H1 (cell line): ENCODE results near the gene GNS. TPM values are rescaled to one million over a fixed set of nuclear protein-coding genes. Genes with fewer than 3 reads are reported as not detected.

Source experiments
- CTCF ChIA-PET: fragments of 300-600 bp; sonication (Branson Sonifier 250); formaldehyde crosslinking; loops from one replicate; lab custom pipeline; 2021; ENCODE audit not compliant: partially characterized antibody; lab: Charles Lee
- POLR2A ChIA-PET: fragments of 300-600 bp; sonication (Branson Sonifier 250); formaldehyde crosslinking; loops from one replicate; lab custom pipeline; 2021; ENCODE audit warnings: inconsistent platforms; ENCODE audit not compliant: partially characterized antibody; lab: Charles Lee
- DNase-seq, 2 experiments: peaks; one replicate each; pipeline versions ENCODE4 v3.0.0 to v3.0.0-alpha.2; 2010 to 2022; ENCODE audit warnings: low spot score in 2 of 2, low read depth in 1 of 2, mixed read lengths in 1 of 2
- FAIRE-seq: peaks from 2 replicates; lab custom pipeline; 2011; peaks lifted over from hg19 to GRCh38; lab: Jason Lieb, UNC
- H2AFZ ChIP-seq: 2 replicates; pipeline ENCODE4 v1.8.1; 2012; ENCODE audit warnings: low read length, inconsistent platforms
- H2AK5ac ChIP-seq: 2 replicates; pipeline ENCODE4 v1.6.1; 2013; ENCODE audit warnings: low read depth, low read length
- H2BK120ac ChIP-seq: replicated peaks from 2 replicates; pipeline ENCODE3; 2013; ENCODE audit warnings: low read depth, low read length, inconsistent platforms
- H2BK12ac ChIP-seq: 2 replicates; pipeline ENCODE4 v1.6.1; 2013; ENCODE audit warnings: low read depth, low read length
- H2BK15ac ChIP-seq: 2 replicates; pipeline ENCODE4 v1.6.1; 2013; ENCODE audit warnings: low read length
- H2BK20ac ChIP-seq: 2 replicates; pipeline ENCODE4 v1.6.1; 2013; ENCODE audit warnings: low read length
- H2BK5ac ChIP-seq: 2 replicates; pipeline ENCODE4 v1.6.1; 2013; ENCODE audit warnings: low read depth, low read length
- H3K14ac ChIP-seq: 2 replicates; pipeline ENCODE4 v1.6.1; 2013; ENCODE audit warnings: inconsistent platforms; ENCODE audit not compliant: insufficient read length
- H3K18ac ChIP-seq: 2 replicates; pipeline ENCODE4 v1.6.1; 2013; ENCODE audit warnings: low read length; ENCODE audit errors: extremely low read depth
- H3K23ac ChIP-seq: 2 replicates; pipeline ENCODE4 v1.6.1; 2013; ENCODE audit warnings: inconsistent platforms; ENCODE audit not compliant: insufficient read length
- H3K23me2 ChIP-seq: 2 replicates; pipeline ENCODE4 v1.6.1; 2013; ENCODE audit warnings: low read depth, low read length
- H3K27ac ChIP-seq: 2 replicates; pipeline ENCODE4 v1.6.1; 2011; ENCODE audit warnings: low read depth, low read length, inconsistent platforms
- H3K27me3 ChIP-seq, 4 experiments: replicated peaks in 1 of 4; 1 replicate in 1 of 4; 2 replicates in 3 of 4; pipeline versions ENCODE4 v1.6.1 to v1.8.1; 2011 to 2013; ENCODE audit warnings: low read length in 3 of 4, mild to moderate bottlenecking in 3 of 4, inconsistent platforms in 2 of 4, mixed read lengths in 2 of 4, moderate library complexity in 1 of 4; ENCODE audit not compliant: control insufficient read depth in 3 of 4, insufficient read depth in 3 of 4; ENCODE audit errors: extremely low read depth in 1 of 4
- H3K36me3 ChIP-seq, 4 experiments: 2 replicates each; pipeline versions ENCODE4 v1.6.1 to v1.8.1; 2011 to 2013; ENCODE audit warnings: mild to moderate bottlenecking in 4 of 4, low read length in 3 of 4, moderate library complexity in 2 of 4, control low read depth in 1 of 4, inconsistent platforms in 1 of 4; ENCODE audit not compliant: insufficient read depth in 4 of 4, control insufficient read depth in 2 of 4
- H3K4ac ChIP-seq: replicated peaks from 2 replicates; pipeline ENCODE3; 2013; ENCODE audit warnings: low read length, low read depth, mixed read lengths, inconsistent platforms; ENCODE audit not compliant: insufficient read length
- H3K4me1 ChIP-seq, 4 experiments: replicated peaks in 1 of 4; 1 replicate in 1 of 4; 2 replicates in 3 of 4; pipeline versions ENCODE4 v1.6.1 to v1.8.1; 2011 to 2013; ENCODE audit warnings: low read length in 3 of 4, inconsistent platforms in 2 of 4, mixed read lengths in 1 of 4; ENCODE audit not compliant: insufficient read depth in 4 of 4, control insufficient read depth in 3 of 4
- H3K4me2 ChIP-seq, 2 experiments: 2 replicates each; pipeline versions ENCODE4 v1.6.1 to v1.8.1; 2011 to 2013; ENCODE audit warnings: low read depth in 2 of 2, low read length in 2 of 2, control low read depth in 1 of 2, inconsistent platforms in 1 of 2, mild to moderate bottlenecking in 1 of 2; ENCODE audit not compliant: insufficient read depth in 1 of 2
- H3K4me3 ChIP-seq, 4 experiments: fragments of 200-600, 300-600 bp in 1 of 4; sonication (generic), shearing (Covaris generic), sonication (Bioruptor Twin) in 1 of 4; 2 replicates each; pipeline versions ENCODE4 v1.5.1 to v1.8.1; 2011 to 2016; ENCODE audit warnings: low read length in 4 of 4, low read depth in 3 of 4, control low read depth in 2 of 4, inconsistent platforms in 2 of 4, mild to moderate bottlenecking in 2 of 4, mixed read lengths in 1 of 4, moderate library complexity in 1 of 4; ENCODE audit not compliant: insufficient read depth in 2 of 4; ENCODE audit errors: extremely low read depth in 1 of 4
- H3K56ac ChIP-seq: replicated peaks from 2 replicates; pipeline ENCODE3; 2013; ENCODE audit warnings: low read depth, mild to moderate bottlenecking, mixed read lengths, low read length, inconsistent platforms; ENCODE audit not compliant: insufficient read length
- H3K79me1 ChIP-seq: 2 replicates; pipeline ENCODE4 v1.6.1; 2013; ENCODE audit warnings: low read depth, low read length, control low read depth
- H3K79me2 ChIP-seq, 2 experiments: 2 replicates each; pipeline versions ENCODE4 v1.6.1 to v1.8.1; 2012 to 2013; ENCODE audit warnings: low read length in 2 of 2, mild to moderate bottlenecking in 2 of 2, inconsistent platforms in 1 of 2; ENCODE audit not compliant: insufficient read depth in 2 of 2, control insufficient read depth in 1 of 2
- H3K9ac ChIP-seq, 4 experiments: replicated peaks in 1 of 4; 1 replicate in 1 of 4; 2 replicates in 3 of 4; pipeline versions ENCODE4 v1.6.1 to v1.8.1; 2011 to 2013; ENCODE audit warnings: low read depth in 3 of 4, low read length in 3 of 4, control low read depth in 2 of 4, mild to moderate bottlenecking in 2 of 4, moderate library complexity in 2 of 4, inconsistent platforms in 1 of 4; ENCODE audit errors: extremely low read depth in 1 of 4
- H3K9me3 ChIP-seq, 2 experiments: 2 replicates each; pipeline versions ENCODE4 v1.6.1 to v1.8.1; 2012 to 2013; ENCODE audit warnings: mild to moderate bottlenecking in 2 of 2, moderate library complexity in 2 of 2, control low read depth in 1 of 2, inconsistent platforms in 1 of 2, low read depth in 1 of 2, low read length in 1 of 2, mixed read lengths in 1 of 2; ENCODE audit not compliant: insufficient read depth in 2 of 2
- H4K20me1 ChIP-seq, 2 experiments: replicated peaks in 1 of 2; 2 replicates each; pipeline versions ENCODE3 to v1.8.1; 2011 to 2013; ENCODE audit warnings: inconsistent platforms in 2 of 2, low read length in 2 of 2, mild to moderate bottlenecking in 1 of 2; ENCODE audit not compliant: insufficient read depth in 2 of 2, control insufficient read depth in 1 of 2
- H4K5ac ChIP-seq: 2 replicates; pipeline ENCODE4 v1.6.1; 2013; ENCODE audit warnings: low read length, low read depth, mixed read lengths, inconsistent platforms; ENCODE audit not compliant: insufficient read length
- H4K8ac ChIP-seq: 2 replicates; pipeline ENCODE4 v1.8.0; 2013; ENCODE audit warnings: mild to moderate bottlenecking, moderate library complexity, low read length, inconsistent platforms; ENCODE audit not compliant: insufficient read depth; ENCODE audit errors: extremely low read depth
- H4K91ac ChIP-seq: replicated peaks from 2 replicates; pipeline ENCODE3; 2013; ENCODE audit warnings: low read length, mixed read lengths, inconsistent platforms; ENCODE audit not compliant: insufficient read length
- EP300 ChIP-seq, 2 experiments: IDR thresholded peaks; 1 replicate in 1 of 2; 2 replicates in 1 of 2; pipeline ENCODE4 v1.6.1; 2011 to 2012; ENCODE audit warnings: low read depth in 2 of 2, low read length in 2 of 2, mild to moderate bottlenecking in 2 of 2, borderline replicate concordance in 1 of 2, inconsistent platforms in 1 of 2, moderate library complexity in 1 of 2
- FOSL1 ChIP-seq: IDR thresholded peaks from 2 replicates; pipeline ENCODE4 v1.6.1; 2011; ENCODE audit warnings: mild to moderate bottlenecking, low read depth, low read length, moderate library complexity; ENCODE audit not compliant: insufficient read depth
- HDAC2 ChIP-seq, 2 experiments: fragments of 300-600 bp in 1 of 2; sonication (generic) in 1 of 2; IDR thresholded peaks; 2 replicates each; pipeline ENCODE4 v1.6.1; 2011 to 2012; ENCODE audit warnings: low read depth in 2 of 2, low read length in 2 of 2, mild to moderate bottlenecking in 2 of 2, moderate library complexity in 2 of 2, borderline replicate concordance in 1 of 2, inconsistent platforms in 1 of 2
- SIN3A ChIP-seq, 2 experiments: IDR thresholded peaks in 1 of 2; conservative IDR thresholded peaks in 1 of 2; 2 replicates each; pipeline ENCODE4 v1.6.1; 2011 to 2012; ENCODE audit warnings: low read length in 2 of 2, improper control_type of control experiment in 1 of 2, low read depth in 1 of 2, mild to moderate bottlenecking in 1 of 2
- SIX5 ChIP-seq: IDR thresholded peaks from 2 replicates; pipeline ENCODE4 v1.6.1; 2011; ENCODE audit warnings: mild to moderate bottlenecking, low read depth, low read length
- USF2 ChIP-seq: IDR thresholded peaks from 2 replicates; pipeline ENCODE4 v1.6.1; 2011; ENCODE audit warnings: low read length, improper control_type of control experiment
- YY1 ChIP-seq: IDR thresholded peaks from 2 replicates; pipeline ENCODE4 v1.6.1; 2011; ENCODE audit warnings: low read depth, mild to moderate bottlenecking, low read length
- WGBS, 2 experiments: shearing (Covaris generic) in 1 of 2; methylation state at CpG; one replicate each; pipeline versions ENCODE4 v1.1.6 to v1.1.7; 2013 to 2015; ENCODE audit warnings: low lambda C conversion rate in 2 of 2, mixed read lengths in 2 of 2, inconsistent platforms in 1 of 2, low coverage in 1 of 2, missing lambda C conversion rate in 1 of 2; ENCODE audit not compliant: insufficient replicate concordance in 2 of 2, insufficient coverage in 1 of 2, insufficient read length in 1 of 2; ENCODE audit errors: extremely low coverage in 1 of 2, missing lambda C conversion rate in 1 of 2; 5-methylcytosine and 5-hydroxymethylcytosine counted together
- polyA plus RNA-seq, 7 experiments: library from polyadenylated mRNA; depleted of rRNA in 3 of 7; stranded (reverse) in 5 of 7; unstranded in 2 of 7; fragments of >200 nt in 5 of 7; fragments of 200-250 nt in 2 of 7; gene quantifications; 1 replicate in 5 of 7; 2 replicates in 1 of 7; 4 replicates in 1 of 7; pipeline versions ENCODE4 v1.2.1 to v1.2.3, GENCODE V29; 2011 to 2013; ENCODE audit warnings: missing spikeins in 2 of 7, mixed read lengths in 2 of 7
- total RNA-seq: library from RNA; stranded (reverse); fragmentation: NEBNext Ultra II Directional; extraction: Animal tissue kit (Norgen Biotek cat#: 25700); gene quantifications from 2 replicates; pipeline ENCODE4 v1.2.1, GENCODE V29; 2021
- TF ChIP-seq, protein P1 (sequence below): IDR thresholded peaks from 2 replicates; pipeline ENCODE4 v1.6.1; 2012; ENCODE audit warnings: inconsistent platforms

The GNS gene
- total and polyA plus RNA-seq, 2 of the 8 experiments (the other 6 are each of a cell fraction or from before 2014, with no cell fraction given): 16.0 to 28.5 TPM

- H3K4me2 ChIP-seq: no peak overlapping the region
- peak overlapping the region; percentile 71 for H3K23ac ChIP-seq
- H3K27ac ChIP-seq: no peak overlapping the region
- peaks cover 6% of the 10 kb centered on the region for H3K79me1 ChIP-seq
- H3K4me3 ChIP-seq: no peak overlapping the region
- H2AK5ac ChIP-seq: no peak overlapping the region
- no peak overlapping the region for H3K9ac ChIP-seq
- no peak overlapping the region for H3K14ac ChIP-seq
- DNase-seq (no peak), FAIRE-seq (no peak)
- H3K4me1 ChIP-seq: peaks cover 5 to 29% (median 25%) of the 10 kb centered on the region in 4 experiments
- no peak overlapping the region for H4K5ac ChIP-seq
- no peak for TF ChIP-seq USF2
- TF ChIP-seq HDAC2 (IDR thresholded peaks at IDR 0.05; ENCODE audit: borderline replicate concordance in 1 of 2, low read depth in 2 of 2, low read length in 2 of 2): no peak
- TF ChIP-seq FOSL1: no peak
- no peak for TF ChIP-seq SIN3A (conservative IDR thresholded peaks at IDR 0.05 in 1 of 2, IDR thresholded peaks at IDR 0.05 in 1 of 2; ENCODE audit: low read depth in 1 of 2, low read length in 2 of 2)
- TF ChIP-seq, protein P1, sequence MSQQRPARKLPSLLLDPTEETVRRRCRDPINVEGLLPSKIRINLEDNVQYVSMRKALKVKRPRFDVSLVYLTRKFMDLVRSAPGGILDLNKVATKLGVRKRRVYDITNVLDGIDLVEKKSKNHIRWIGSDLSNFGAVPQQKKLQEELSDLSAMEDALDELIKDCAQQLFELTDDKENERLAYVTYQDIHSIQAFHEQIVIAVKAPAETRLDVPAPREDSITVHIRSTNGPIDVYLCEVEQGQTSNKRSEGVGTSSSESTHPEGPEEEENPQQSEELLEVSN: 0 out of 2 replicates have a peak, but pooled peaks have one; percentile 21
- TF ChIP-seq EP300 (IDR thresholded peaks at IDR 0.05; ENCODE audit: borderline replicate concordance in 1 of 2, low read depth in 2 of 2, low read length in 2 of 2): no peak
- no peak for TF ChIP-seq YY1
- no peak for TF ChIP-seq SIX5
- H3K23me2 ChIP-seq: no peaks in the 10 kb centered on the region
- no peak overlapping the region for H2BK15ac ChIP-seq
- WGBS, 2 experiments: 89% methylated on average over 3 of the region's 3 CpGs; no CpG with 5 or more reads in 1 of the 2 experiments
- no peak overlapping the region for H3K18ac ChIP-seq
- no peak overlapping the region for H2BK12ac ChIP-seq
- H3K79me2 ChIP-seq: peaks cover 11 to 89% of the 10 kb centered on the region in 2 experiments; a peak in 3 of 4 replicates
- H2BK20ac ChIP-seq: no peak overlapping the region
- H4K20me1 ChIP-seq: peaks cover 6 to 12% of the 10 kb centered on the region in 2 experiments
- H4K91ac ChIP-seq: no peak overlapping the region
- H3K36me3 ChIP-seq: no peaks in the 10 kb centered on the region
- no peak overlapping the region for H2BK5ac ChIP-seq
- H2AFZ ChIP-seq: no peak overlapping the region
- no peak overlapping the region for H2BK120ac ChIP-seq
- CTCF ChIA-PET: interaction anchor here (0.7 to 2.1 kb wide), 4 partner anchors 11 to 116 kb away, joined by 3 to 10 read pairs (median 4); no protein-coding TSS in a partner anchor
- H4K8ac ChIP-seq: no peak overlapping the region
- no peaks in the 10 kb centered on the region for H3K9me3 ChIP-seq
- H3K4ac ChIP-seq: no peak overlapping the region
- H3K56ac ChIP-seq: no peak overlapping the region
- no peaks in the 10 kb centered on the region for H3K27me3 ChIP-seq
- POLR2A ChIA-PET: interaction anchor here (0.8 to 1.5 kb wide), 2 partner anchors 12 to 17 kb away, joined by 4 read pairs; no protein-coding TSS in a partner anchor
Measured at GRCh38 chr12:64666054-64666914, 92.9 kb downstream of the GNS start.
